Measurements from ENCODE around the gene FASTKD3.

Gene FASTKD3

DNA sequence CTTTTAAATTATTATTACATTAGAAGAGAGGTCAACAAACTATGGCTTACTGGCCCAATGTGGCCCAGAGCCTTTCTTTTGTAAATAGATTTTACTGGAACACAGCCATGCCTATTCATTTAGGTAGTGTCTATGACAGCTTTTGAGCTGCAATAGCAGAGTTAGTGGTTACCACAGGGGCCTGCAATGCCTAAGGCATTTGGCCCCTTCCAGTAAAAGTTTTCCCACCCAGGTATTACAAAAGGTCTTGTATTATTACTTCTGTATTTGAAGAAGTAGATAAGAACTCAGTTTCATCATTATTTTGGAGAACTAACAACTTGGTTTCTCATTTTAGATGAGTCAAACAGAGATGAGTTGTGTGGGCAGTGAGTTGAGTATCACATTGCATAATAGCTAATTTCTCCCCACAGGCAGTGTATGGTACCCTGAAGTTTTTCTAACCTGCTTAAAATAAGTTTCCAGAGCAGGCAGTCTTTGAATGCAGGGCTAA lies 9.6 kb upstream of the FASTKD3 start:
- no peak for DNase-seq

DNA sequence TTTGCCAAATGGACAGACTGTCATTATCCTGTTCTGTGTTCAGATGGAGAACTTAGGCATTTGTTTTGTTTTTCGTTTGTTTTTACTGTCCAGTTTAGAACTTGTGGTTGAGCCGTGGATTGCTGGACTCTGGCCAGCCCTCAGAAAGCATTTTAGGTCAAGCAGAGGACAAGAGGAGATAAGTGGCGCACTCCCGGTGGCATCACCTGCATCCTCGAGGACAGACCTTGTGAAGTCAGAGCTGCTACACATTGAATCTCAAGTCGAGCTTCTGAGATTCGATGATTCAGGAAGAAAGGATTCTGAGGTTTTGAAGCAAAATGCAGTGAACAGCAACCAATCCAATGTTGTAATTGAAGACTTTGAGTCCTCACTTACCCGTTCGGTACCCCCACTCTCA lies 9.0 kb upstream of the FASTKD3 start:
- no peak for DNase-seq

DNA sequence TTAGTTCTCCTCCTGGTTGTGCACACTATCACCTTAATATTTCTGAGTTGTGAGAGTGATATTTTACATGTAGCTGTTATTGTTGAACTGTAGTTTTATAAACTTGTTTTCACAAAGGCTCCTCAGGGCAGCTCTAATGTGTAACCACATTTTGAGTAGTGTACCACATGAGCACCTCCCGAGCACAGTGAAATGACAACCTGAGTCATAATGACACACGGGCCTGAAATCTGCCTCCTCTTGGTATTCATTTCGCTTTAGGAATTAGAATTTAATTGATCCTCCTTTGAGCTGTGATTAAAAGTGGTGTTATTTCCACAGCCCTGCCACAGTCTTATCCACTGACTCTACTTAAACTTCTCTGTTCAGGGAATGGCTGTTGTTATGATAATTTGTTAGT lies 8.0 kb upstream of the FASTKD3 start:
- DNase-seq = peak; percentile 65

DNA sequence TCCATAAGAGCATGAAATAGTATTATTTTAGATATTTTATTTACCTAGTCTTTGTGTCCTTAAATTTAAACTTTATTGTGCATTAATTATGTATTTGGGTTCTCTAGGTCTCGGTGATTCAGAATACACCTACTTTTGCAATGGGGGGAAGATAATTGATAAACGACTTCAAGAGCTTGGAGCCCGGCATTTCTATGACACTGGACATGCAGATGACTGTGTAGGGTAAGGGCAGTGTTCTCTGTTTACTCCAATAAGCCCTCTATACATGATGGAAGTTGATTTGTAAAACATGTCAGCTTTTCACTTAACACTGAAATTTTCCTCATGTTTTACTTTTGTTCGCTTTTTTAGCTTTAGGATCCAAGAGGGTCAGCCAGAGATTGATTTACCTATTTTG lies 6.3 kb upstream of the FASTKD3 start:
- DNase-seq = no peak

DNA sequence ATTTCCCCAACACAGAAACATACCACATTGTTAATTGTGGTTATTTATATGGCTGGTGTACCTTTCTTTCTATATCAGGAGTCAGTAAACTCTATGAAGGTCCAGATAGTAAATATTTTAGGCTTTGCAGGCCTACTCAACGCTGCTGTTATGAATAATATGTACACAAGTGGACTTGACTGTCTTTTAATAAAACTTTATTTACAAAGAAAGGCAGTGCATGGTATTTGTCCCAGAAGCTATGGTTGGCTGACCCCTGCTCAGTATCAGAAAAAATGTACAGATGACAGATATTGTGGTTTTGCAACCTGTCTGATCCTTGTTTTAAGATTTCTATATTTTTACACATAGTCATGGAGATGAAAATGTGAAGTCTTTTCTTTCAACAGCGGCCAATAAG lies 5.8 kb upstream of the FASTKD3 start:
- no peak for DNase-seq

DNA sequence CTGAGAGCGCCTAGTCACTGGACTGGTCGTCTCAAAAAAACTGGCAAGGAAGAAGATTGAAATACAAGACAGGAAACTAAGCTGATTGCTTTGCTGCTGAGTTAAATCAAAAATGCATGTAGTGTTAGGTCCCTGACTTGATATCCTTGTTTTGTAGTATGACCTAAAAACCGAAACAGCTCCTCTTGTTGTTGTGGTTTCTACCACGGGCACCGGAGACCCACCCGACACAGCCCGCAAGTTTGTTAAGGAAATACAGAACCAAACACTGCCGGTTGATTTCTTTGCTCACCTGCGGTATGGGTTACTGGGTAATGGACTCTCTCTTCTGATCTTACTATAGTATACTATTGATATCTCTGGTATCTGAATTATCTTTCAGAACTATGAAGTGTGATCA lies 4.4 kb upstream of the FASTKD3 start:
- DNase-seq = no peak

DNA sequence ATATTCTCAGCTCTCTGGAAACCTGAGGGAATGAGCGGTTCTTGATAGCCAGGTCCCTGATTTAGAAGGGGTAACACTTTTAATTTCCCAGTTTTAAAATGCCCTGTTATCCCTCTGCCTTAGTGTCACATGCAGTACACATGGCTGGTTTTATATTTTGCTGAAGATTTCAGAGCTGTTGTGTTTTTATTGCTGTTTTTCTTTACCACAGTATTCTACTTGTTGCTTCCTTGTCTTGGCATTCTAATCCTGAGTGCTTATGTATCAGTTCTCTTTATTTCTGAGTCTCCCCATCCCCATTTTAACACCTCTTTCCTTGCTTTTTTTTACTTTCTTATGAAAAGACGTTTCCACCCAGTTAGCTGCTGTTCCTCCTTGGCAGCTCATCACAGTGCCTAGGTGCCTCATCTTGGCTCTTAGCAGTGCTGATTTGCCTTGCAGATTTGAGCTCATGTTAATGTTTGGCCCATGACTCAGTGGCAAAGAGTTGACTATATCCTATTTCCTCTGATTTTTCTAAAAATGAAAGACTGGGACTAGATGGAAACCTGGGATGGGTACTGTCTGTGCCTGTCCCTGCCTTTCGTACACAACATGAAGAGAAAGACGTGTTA lies 3.8 kb upstream of the FASTKD3 start:
- no peak for DNase-seq

DNA sequence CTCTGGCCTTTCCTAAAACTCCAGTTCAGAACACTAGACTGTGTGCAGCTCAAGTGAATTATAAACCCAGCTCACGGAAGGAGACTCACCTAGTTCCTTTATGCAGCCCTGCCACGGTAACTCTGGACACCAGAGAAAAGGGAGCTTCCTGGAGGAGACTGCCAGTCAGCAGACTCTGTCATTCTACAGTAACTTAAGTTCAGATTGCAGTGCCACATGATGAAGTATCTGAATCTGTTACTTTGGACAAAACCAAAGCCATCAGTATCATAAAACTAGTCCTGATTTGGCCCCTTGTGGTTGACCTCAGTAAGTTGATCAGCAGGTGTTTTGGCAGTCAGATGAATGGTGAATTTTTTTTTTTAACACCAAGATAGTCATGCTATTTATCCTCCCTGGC lies 2.8 kb upstream of the FASTKD3 start:
- no peak for DNase-seq

DNA sequence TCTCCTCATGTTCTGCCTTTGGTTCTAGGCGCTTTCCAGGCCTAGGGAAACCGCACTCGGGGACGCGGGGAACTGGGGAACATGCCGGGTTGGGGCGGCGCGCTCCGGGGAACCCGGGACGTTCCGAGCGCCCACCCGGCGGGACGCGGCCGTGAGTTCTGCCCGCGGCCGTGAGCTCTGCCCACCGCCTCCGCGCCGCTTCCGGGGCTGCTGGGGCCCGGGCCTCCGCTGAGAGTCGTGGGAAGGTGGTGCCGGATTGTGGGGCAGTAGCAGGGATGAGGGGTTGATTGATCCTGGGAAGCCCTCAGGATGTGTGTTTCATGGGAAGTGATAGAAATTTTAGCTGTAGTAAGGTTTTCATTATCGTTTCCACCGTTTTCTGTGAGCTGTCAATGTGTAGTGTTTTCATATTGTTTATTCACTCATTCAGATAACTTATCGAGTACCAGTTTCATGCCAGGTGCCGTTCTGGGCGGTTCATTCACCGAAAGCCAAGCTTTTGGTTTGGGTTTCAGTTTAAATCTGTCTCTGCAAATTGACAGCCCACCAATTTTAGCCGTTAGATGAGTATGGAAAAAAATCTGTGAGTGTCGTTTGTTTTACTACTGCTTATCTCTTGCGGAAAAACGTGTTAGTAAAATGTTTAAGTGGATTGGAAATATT lies 774 bp upstream of the FASTKD3 start:
- peak; percentile 11 for DNase-seq

DNA sequence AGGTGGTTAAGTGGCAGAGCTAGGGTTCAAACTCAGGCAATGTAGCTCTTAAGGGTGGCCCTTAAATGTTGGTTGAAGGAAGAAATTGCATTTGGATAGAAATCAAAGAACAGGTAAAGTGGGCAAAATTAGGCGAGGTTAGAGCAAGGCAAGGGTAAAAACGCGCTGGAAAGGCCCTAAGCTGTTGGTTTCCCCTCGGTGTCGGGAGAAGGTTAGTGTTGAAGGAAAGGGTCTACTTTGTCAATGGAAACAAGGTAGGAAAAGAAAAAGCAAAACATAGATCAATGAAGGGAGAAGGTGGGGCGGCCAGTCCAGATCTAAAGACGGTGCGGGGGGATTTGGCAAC lies 431 bp downstream of the FASTKD3 start:
- DNase-seq = peak; percentile 3

DNA sequence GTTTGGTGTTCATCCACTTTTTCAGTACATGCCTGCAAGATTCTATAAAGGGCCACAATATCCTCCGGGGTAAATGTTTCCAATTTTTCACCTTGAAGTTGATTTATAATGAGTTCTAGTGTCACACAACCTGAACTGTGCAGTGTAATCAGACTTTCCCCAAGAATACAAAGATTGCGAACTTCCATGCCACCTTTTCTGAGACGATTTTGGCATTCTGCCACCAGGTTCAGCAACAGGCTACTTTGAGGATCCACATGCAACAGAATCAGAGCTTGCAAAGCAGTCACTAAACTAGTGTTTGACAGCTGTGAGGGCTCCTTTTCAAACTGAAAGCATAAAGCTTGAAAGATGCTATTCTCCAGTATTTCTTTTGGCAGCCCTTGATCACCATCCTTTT lies 1.6 kb downstream of the FASTKD3 start:
- no peak for DNase-seq

DNA sequence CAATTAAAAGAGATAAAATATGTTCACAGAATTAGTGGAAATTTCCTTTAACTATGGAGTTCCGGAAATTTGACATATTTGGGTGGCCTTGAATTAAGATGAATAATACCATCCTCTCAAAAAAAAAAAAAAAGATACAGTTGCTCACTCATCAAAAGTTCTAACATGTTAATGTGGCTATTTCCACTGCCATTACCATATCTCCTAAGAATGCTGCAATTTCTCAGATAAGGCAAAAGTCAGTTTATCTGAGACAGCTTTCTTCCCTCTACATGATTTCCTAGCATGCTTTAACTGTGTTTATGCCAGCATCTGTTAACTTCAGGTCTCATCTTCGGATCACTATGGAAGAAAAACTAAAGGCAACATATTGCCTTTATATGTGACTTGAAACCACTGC lies 2.6 kb downstream of the FASTKD3 start:
- no peak for DNase-seq

DNA sequence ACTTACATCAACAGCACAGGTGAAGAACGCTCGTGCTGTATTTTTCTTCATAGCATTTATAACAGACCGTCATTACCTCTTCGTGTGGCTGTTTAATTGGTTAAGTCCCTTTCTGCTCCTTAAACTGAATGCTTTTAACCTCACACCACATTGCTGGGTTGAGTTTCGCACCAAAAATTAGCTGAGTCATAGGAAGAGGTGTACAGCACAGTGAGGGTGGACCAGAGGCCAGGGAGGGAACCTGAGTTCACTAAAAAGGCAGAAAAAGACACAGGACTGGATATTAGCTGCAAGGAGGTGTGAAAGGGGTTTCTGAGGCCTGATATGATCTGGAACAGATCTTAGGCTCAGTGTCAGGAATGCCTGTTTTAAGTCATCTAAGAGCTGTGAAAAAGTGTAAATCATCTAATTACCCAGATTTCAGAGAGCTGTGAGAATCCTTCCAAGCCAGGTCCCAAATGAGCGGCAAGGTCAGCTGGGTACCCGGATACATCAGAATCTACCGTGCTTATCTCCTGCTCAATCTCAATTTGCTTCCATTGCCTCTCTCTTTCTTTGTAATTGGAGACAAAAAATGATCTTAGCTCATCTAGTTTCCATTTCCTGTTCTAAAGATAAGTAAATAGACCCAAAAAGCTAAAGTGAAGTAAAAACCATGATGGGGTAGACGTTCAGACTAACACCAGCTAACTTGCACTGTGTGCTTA lies 10.8 kb downstream of the FASTKD3 start:
- no peak for DNase-seq

DNA sequence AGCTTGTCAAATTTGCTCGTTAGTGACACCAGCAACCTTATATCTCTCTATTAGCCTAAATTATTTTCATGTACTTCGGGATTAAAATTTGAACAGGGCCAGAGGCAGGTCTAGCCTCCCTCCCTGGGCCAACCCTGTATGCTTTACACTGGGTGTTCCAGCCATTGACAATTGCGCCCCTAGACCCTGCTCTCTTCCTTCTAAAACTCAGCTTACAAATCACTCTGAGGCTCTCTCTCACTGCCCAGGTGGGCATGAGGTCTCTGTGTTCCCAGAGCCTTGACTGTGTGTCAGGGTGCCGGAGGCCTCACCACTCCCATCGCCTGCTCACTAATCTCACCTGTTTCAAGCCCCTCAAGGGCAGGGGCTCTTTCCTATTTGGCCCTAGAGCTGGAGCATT lies 11.5 kb downstream of the FASTKD3 start:
- no peak for DNase-seq

DNA sequence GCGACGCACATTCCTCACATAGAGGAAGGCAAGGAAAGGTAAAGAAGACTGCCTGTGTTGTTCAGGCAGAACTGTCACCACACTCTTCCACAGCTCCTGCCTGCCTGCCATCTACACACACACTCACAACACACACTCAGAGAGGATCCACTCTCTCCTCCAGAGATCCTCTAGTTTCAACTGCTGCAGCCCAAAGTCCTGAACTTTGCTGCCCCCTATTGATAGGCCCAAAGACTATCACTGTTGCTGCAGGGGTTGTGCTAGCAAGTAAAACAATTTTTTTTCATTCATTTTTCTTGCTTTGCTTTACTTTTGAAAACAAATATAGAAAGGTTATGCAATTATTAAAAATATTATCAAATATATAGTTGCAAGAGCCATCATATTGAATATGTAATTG lies 12.0 kb downstream of the FASTKD3 start:
- DNase-seq = peak; percentile 24

DNA sequence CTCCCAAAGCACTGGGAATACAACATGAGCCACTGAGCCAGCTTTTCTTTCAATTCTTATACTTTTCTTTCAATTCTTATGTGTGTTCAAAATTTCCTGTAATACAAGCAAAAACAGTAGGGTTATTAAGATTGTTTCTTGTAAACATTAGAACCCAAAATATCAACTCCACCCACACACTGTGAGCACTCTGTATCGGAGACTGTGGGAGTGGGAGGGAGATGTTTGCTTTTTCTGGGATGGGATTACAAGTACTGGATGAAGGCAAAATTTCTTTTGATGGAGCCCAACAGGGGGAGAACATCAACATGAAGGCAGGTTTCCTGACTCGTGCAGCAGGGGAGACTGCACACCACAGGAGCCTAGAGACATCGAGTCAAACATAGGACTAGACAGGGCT lies 13.2 kb downstream of the FASTKD3 start:
- no peak for DNase-seq

DNA sequence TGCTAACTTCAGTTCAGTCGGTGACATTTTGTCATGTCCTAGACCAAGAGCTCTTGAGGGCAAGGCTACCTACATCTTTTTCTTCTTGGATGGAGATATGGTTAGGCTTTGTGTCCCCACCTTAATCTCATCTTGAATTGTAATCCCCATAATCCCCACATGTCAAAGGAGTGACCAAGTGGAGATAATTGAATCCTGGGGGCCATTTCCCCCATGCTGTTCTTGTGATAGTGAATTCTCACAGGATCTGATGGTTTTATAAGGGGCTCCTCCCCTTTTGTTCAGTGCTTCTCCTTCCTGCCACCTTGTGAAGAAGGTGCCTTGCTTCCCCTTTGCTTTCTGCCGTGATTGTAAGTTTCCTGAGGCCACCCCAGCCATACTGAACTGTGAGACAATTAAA lies 15.8 kb downstream of the FASTKD3 start:
- no peak for DNase-seq

DNA sequence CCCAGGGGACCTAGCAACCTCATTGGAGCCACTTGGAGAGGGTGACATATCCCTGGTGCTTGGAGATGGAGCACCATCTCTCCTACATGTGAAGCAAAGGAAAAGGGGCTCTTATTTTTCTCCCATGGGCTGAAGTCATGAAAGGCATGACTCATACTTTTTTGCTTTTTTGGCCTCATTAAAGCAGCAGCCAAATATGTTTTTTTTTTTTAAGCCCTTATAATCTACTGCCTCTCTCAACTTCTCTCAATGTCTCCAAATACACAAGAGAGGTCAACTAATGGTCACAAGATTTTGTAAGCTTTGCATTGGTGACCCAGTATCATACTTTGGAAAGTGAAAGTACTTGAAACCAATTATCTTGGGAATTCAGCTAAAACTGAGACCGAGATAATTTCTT lies 16.3 kb downstream of the FASTKD3 start:
- peak; percentile 41 for DNase-seq

DNA sequence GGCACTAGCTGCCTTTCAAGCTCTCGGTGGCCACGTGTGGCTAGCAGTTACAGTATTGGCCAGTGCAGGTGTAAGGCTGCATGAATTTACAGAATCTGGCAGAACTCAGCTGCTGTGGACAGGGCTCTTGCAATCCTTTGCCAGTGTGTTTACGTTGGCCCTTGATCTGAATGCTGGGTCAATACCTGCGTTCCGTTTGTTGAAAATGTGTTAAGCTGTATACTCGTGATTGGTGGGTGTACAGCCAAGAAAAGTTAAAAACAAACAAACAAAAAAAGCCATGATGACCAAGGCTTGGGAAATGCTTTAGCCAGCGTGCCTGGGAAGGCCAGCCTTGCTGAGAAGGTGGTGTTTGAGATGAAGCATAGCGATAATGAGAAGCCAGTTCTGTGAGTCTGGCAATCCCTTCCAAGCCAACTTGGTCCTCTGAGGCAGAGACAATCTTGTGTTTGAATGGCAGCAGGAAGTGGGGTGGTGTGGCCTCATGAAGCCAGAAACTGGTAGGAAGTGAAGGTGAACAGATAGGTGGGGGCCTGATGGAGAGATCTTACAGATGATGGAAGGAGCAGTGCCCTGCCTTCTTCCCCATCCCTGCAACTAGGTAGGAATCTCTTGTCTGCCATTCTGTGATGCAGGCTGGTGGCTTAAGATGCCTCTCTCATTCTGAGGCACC lies 17.1 kb downstream of the FASTKD3 start:
- DNase-seq = no peak

DNA sequence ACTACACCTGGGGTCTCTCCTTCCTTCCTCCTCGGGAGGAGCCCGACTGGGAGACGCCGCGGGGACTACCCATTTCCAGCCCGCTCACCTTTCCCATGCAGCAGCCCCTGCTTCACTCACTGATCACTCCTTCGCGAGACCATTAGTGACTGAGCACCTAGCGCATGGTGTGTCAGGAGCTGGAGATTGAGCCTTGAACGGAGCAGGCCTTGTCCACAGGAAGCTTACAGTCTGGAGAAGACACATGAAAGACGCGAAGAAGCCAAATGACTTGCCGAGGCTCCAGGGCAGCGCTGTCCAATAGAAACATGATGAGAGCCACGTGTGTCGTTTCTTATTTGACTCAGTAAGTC lies 17.6 kb downstream of the FASTKD3 start:
- no peak for DNase-seq

DNA sequence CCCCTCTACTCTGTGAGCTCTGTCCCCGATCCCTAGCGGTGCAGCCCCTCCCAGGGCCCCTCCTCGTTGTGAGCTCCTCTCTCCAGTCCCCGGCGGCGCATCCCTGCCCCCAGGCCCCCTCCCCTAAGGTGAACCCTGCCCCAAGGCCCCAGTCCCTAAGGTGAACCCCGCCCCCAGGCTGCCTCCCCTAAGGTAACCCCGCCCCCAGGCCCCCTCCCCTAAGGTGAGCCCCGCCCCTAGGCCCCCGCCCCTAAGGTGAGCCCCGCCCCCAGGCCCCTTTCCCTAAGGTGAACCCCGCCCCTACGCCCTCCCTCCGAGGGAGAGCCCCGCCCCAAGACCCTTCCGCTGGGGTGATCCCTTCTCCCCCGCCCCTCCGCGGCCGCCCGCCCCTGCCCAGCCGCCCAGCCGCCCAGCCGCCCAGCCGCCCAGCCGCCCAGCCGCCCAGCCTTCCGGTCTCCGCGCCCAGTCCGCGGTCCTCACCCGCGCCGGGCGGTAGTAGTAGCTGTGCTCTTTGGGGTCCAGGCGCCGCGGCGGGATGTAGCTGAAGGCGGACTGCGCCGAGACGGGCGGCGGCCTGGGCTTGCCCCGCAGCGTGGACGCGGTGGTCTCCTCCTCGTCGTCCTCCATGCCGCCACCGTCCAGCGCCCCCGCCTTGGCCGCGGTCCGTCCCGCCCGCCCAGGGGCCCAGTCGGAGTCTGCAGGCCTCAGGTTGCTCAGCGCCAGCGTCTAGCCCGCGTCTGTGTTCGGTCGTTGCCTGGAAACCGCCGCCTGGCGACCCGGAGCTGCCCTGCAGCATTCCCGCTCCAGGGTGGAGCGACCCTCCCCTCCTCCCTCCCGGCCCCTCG lies 18.2 kb downstream of the FASTKD3 start, which contains the start of gene CFAP90:
TSS of gene CFAP90 (minus strand) at position 739 of the 845 bp plus-strand sequence. CDS start at position 627, 112 bp downstream.
- DNase-seq = peak; percentile 48

DNA sequence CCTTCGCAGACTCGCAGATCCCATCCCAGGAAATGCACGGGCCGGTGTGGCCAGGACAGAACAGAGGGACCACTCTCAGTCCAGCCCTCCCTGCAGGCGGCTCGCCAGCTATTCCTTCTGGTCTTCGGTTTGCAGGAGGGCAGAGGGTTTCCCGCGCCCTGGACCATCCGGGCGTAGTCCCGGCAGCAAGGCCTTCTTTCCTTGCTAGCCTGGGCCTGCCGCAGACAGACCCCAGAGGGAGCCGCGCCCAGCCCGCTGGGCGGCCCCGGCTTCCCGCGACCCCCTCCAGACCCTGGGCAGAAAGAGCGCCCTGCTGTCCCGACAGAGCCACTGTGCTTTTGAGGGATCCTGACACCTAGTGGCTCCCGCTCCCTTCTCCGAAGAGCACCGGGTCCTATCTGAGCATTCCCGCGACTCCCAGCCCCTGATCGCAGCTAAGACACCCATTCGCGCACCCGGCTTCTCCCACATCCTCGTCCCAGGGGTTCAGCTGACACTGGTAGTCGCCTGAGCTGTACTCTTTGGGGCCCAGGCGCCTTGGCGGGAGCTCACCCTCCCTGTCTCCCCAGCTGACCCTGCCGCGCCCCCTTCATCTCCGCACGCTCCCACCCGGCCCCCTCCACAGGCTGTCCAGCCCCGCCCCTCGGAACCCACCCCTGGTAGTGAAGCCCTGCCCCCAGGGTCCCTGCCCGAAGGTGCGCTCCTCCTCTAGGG lies 19.0 kb downstream of the FASTKD3 start:
- DNase-seq = peak; percentile 14

Measured in fibroblast of skin of back (primary cell).